Astrocyte of the cerebellum (primary cell): ENCODE results near the gene VSIG10L.
A peak's percentile ranks its signal among the peaks of the same experiment; 100 is the strongest.

Experiments
- DNase-seq: peaks from one replicate; pipeline ENCODE4 v3.0.0-alpha.2; 2011; ENCODE audit warnings: low read depth
- H3K4me3 ChIP-seq: 2 replicates; pipeline ENCODE4 v1.5.1; 2011; ENCODE audit warnings: mild to moderate bottlenecking, low read depth, low read length, moderate library complexity
- CTCF ChIP-seq: IDR thresholded peaks from 2 replicates; pipeline ENCODE4 v1.5.1; 2012; ENCODE audit warnings: low read length, low read depth, moderate library complexity, mild to moderate bottlenecking; ENCODE audit errors: missing control alignments
- in situ Hi-C: cut with HindIII; loops from 2 replicates; pipeline ENCODE4 v1.10.0; 2017; ENCODE audit warnings: low sequenced_read_pairs

VSIG10L gene

GRCh38 chr19:51365211-51365964 lies 23.4 kb upstream of the VSIG10L start:
- DNase-seq, result no peak
- H3K4me3 ChIP-seq, result peak overlapping the region; percentile 63
- in situ Hi-C loops, result no loop called here
- peak; percentile 24 for TF ChIP-seq CTCF

- TF ChIP-seq CTCF, result no peak
- no peak overlapping the region for H3K4me3 ChIP-seq
- no peak for DNase-seq
- in situ Hi-C loops, result no loop called here
Observed at GRCh38 chr19:51364200-51365106, 22.5 kb upstream of the VSIG10L start.

GRCh38 chr19:51361239-51361638 lies 19.3 kb upstream of the VSIG10L start:
- TF ChIP-seq CTCF, result no peak
- no peak for DNase-seq

GRCh38 chr19:51359294-51359693 lies 17.4 kb upstream of the VSIG10L start:
- peak; percentile 79 for DNase-seq
- TF ChIP-seq CTCF, result no peak
- H3K4me3 ChIP-seq, result no peak overlapping the region
- in situ Hi-C loops, result no loop called here

More at GRCh38 chr19:51361239-51361638, 19.3 kb upstream of the VSIG10L start:
- no peak overlapping the region for H3K4me3 ChIP-seq
- in situ Hi-C loops, result no loop called here

- DNase-seq, result no peak
- in situ Hi-C loops, result no loop called here
- H3K4me3 ChIP-seq, result no peak overlapping the region
- TF ChIP-seq CTCF, result no peak
Observed at GRCh38 chr19:51357952-51358351, 16.0 kb upstream of the VSIG10L start.

GRCh38 chr19:51356159-51356801 lies 14.3 kb upstream of the VSIG10L start:
- in situ Hi-C loops, result no loop called here
- no peak overlapping the region for H3K4me3 ChIP-seq
- no peak for TF ChIP-seq CTCF
- DNase-seq, result no peak
